CD4-positive, CD25-positive, alpha-beta regulatory T cell (primary cell): Measurements from ENCODE around the gene GOSR2. TPM values are rescaled to one million over a fixed set of nuclear protein-coding genes. Genes with fewer than 3 reads are reported as not detected.

Source experiments
- ATAC-seq, 2 donors: fragments of 150-1000 bp; cut with Tn5 transposase; one replicate each; pipeline ENCODE4 v1.10.0; 2021; ENCODE audit warnings: low read depth in 2 of 2, moderate number of reproducible peaks in 2 of 2, moderate library complexity in 1 of 2
- DNase-seq, 3 donors: peaks; one replicate each; pipeline versions ENCODE4 v3.0.0 to v3.0.0-alpha.2; 2012 to 2022; ENCODE audit warnings: mixed read lengths in 1 of 3
- H3K27ac ChIP-seq: one replicate; pipeline ENCODE4 v1.7.0; 2013; ENCODE audit warnings: mild to moderate bottlenecking, low read length; ENCODE audit not compliant: insufficient read depth, poor library complexity, severe bottlenecking
- H3K27me3 ChIP-seq: one replicate; pipeline ENCODE4 v1.7.0; 2013; ENCODE audit warnings: low read length; ENCODE audit not compliant: control insufficient read depth, insufficient read depth
- H3K36me3 ChIP-seq: one replicate; pipeline ENCODE4 v1.7.0; 2013; ENCODE audit warnings: mild to moderate bottlenecking, low read length, moderate library complexity; ENCODE audit not compliant: control insufficient read depth, insufficient read depth
- H3K4me1 ChIP-seq: 2 replicates; pipeline ENCODE4 v1.7.0; 2013; ENCODE audit warnings: mild to moderate bottlenecking, low read length; ENCODE audit not compliant: insufficient read depth, control insufficient read depth, poor library complexity, severe bottlenecking
- H3K4me3 ChIP-seq: one replicate; pipeline ENCODE4 v1.7.0; 2013; ENCODE audit warnings: low read depth, mild to moderate bottlenecking, low read length, moderate library complexity
- H3K9me3 ChIP-seq, 2 experiments: 1 replicate in 1 of 2; 2 replicates in 1 of 2; pipeline ENCODE4 v1.7.0; 2013; ENCODE audit warnings: low read length in 2 of 2, mild to moderate bottlenecking in 1 of 2, moderate library complexity in 1 of 2; ENCODE audit not compliant: control insufficient read depth in 2 of 2
- H3K27ac Mint-ChIP-seq, 3 donors: one replicate each; pipeline ENCODE4 v1.8.0; 2020 to 2022; ENCODE audit warnings: mild to moderate bottlenecking in 3 of 3, mixed read lengths in 3 of 3, moderate library complexity in 2 of 3
- H3K27me3 Mint-ChIP-seq: one replicate; pipeline ENCODE4 v1.8.0; 2022; ENCODE audit warnings: mild to moderate bottlenecking, mixed read lengths
- H3K36me3 Mint-ChIP-seq: one replicate; pipeline ENCODE4 v1.8.0; 2020; ENCODE audit warnings: mixed read lengths
- H3K4me1 Mint-ChIP-seq, 4 donors: one replicate each; pipeline ENCODE4 v1.8.0; 2020 to 2022; ENCODE audit warnings: mixed read lengths in 4 of 4, mild to moderate bottlenecking in 1 of 4
- H3K4me3 Mint-ChIP-seq, 4 donors: one replicate each; pipeline ENCODE4 v1.8.0; 2020 to 2022; ENCODE audit warnings: mild to moderate bottlenecking in 4 of 4, mixed read lengths in 4 of 4, moderate library complexity in 3 of 4
- H3K9me3 Mint-ChIP-seq, 7 donors: one replicate each; pipeline ENCODE4 v1.8.0; 2020 to 2022; ENCODE audit warnings: mixed read lengths in 7 of 7, mild to moderate bottlenecking in 3 of 7, moderate library complexity in 2 of 7
- polyA plus RNA-seq, 4 donors: library from polyadenylated mRNA; unstranded; fragments of 300-500 nt; fragmentation: Illumina TruSeq; gene quantifications; one replicate each; pipeline ENCODE4 v1.2.3, GENCODE V29; 2021
- total RNA-seq: library from RNA; stranded (reverse); gene quantifications from one replicate; pipeline ENCODE4 v1.2.3, GENCODE V29; 2022

The GOSR2 gene
- total and polyA plus RNA-seq, 5 donors from 2014 or later: 39.9 to 65.4 (median 54.8) TPM

- Mint-ChIP-seq H3K27ac (no peak overlapping the region), H3K27me3 (peaks cover 6% of the 10 kb centered on the region), H3K4me3 (no peak overlapping the region), H3K36me3 (peaks cover 26% of the 10 kb centered on the region), H3K4me1 (peaks cover 0 to 9% (median 0%) of the 10 kb centered on the region in 4 donors), H3K9me3 (peaks cover 0 to 8% (median 2%) of the 10 kb centered on the region in 7 donors)
- H3K4me1 ChIP-seq: no peaks in the 10 kb centered on the region
- H3K9me3 ChIP-seq: peaks cover 0 to 2% of the 10 kb centered on the region in 2 experiments
- ATAC-seq (no peak), DNase-seq (no peak)
- H3K27ac ChIP-seq: no peak overlapping the region
- no peaks in the 10 kb centered on the region for H3K27me3 ChIP-seq
- H3K4me3 ChIP-seq: no peak overlapping the region
- H3K36me3 ChIP-seq: no peaks in the 10 kb centered on the region
Observed at GRCh38 chr17:46960152-46960551, 37.2 kb downstream of the GOSR2 start.

GRCh38 chr17:46962374-46962790, 39.4 kb downstream of the GOSR2 start:
- no peaks in the 10 kb centered on the region for H3K4me1 ChIP-seq
- peaks cover 0 to 8% (median 0%) of the 10 kb centered on the region in 4 donors for H3K4me1 Mint-ChIP-seq
- peak in 1 of 3 donors; percentile 21 for DNase-seq
- ATAC-seq: no peak
- H3K36me3 ChIP-seq: peaks cover 4% of the 10 kb centered on the region
- no peaks in the 10 kb centered on the region for H3K27me3 ChIP-seq
- H3K27ac ChIP-seq: no peak overlapping the region
- no peak overlapping the region for H3K27ac Mint-ChIP-seq
- peaks cover 0 to 2% of the 10 kb centered on the region in 2 experiments for H3K9me3 ChIP-seq
- no peak overlapping the region for H3K4me3 ChIP-seq
- H3K27me3 Mint-ChIP-seq: peaks cover 6% of the 10 kb centered on the region
- no peak overlapping the region for H3K4me3 Mint-ChIP-seq
- peaks cover 31% of the 10 kb centered on the region for H3K36me3 Mint-ChIP-seq
- H3K9me3 Mint-ChIP-seq: peaks cover 0 to 8% (median 2%) of the 10 kb centered on the region in 7 donors

DNA sequence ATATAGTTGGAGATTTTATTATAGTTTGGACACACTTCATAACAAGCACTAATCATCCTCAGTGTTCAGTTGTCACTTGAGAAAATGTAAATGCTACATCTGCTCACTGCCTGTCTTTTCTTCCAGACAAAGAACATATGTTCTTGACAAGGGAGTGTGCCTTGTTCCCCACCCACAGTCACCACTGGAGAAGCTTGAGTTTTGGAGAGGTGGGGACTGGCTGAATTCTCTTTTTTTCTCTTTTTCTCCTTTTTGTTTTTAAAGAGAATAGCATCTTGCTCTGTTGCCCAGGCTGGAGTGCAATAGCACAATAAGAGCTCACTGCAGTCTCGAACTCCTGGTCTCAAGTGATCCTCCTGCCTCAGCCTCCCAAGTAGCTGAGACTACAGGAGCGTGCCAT, 40.6 kb downstream of the GOSR2 start:
- H3K36me3 Mint-ChIP-seq: peaks cover 39% of the 10 kb centered on the region

GRCh38 chr17:46964315-46965265, 41.6 kb downstream of the GOSR2 start:
- no peak overlapping the region for H3K27ac ChIP-seq
- DNase-seq: no peak
- no peaks in the 10 kb centered on the region for H3K4me1 ChIP-seq
- Mint-ChIP-seq H3K27me3 (peaks cover 6% of the 10 kb centered on the region), H3K27ac (peak overlapping the region in 1 of 3 donors; percentile 26), H3K9me3 (peaks cover 0 to 8% (median 2%) of the 10 kb centered on the region in 7 donors), H3K4me3 (no peak overlapping the region), H3K4me1 (peaks cover 0 to 6% (median 0%) of the 10 kb centered on the region in 4 donors), H3K36me3 (peaks cover 43% of the 10 kb centered on the region)
- H3K9me3 ChIP-seq: peaks cover 0 to 2% of the 10 kb centered on the region in 2 experiments
- H3K36me3 ChIP-seq: peaks cover 11% of the 10 kb centered on the region
- no peaks in the 10 kb centered on the region for H3K27me3 ChIP-seq
- H3K4me3 ChIP-seq: no peak overlapping the region
- no peak for ATAC-seq

More for the DNA sequence above, 40.6 kb downstream of the GOSR2 start:
- Mint-ChIP-seq H3K27ac (no peak overlapping the region), H3K4me1 (peaks cover 0 to 6% (median 0%) of the 10 kb centered on the region in 4 donors), H3K9me3 (peaks cover 0 to 8% (median 2%) of the 10 kb centered on the region in 7 donors), H3K27me3 (peaks cover 6% of the 10 kb centered on the region), H3K4me3 (no peak overlapping the region)
- Histone ChIP-seq H3K27ac (no peak overlapping the region), H3K27me3 (no peaks in the 10 kb centered on the region), H3K9me3 (peaks cover 0 to 2% of the 10 kb centered on the region in 2 experiments), H3K4me3 (no peak overlapping the region), H3K4me1 (no peaks in the 10 kb centered on the region), H3K36me3 (peaks cover 10% of the 10 kb centered on the region)
- DNase-seq: no peak
- no peak for ATAC-seq

DNA sequence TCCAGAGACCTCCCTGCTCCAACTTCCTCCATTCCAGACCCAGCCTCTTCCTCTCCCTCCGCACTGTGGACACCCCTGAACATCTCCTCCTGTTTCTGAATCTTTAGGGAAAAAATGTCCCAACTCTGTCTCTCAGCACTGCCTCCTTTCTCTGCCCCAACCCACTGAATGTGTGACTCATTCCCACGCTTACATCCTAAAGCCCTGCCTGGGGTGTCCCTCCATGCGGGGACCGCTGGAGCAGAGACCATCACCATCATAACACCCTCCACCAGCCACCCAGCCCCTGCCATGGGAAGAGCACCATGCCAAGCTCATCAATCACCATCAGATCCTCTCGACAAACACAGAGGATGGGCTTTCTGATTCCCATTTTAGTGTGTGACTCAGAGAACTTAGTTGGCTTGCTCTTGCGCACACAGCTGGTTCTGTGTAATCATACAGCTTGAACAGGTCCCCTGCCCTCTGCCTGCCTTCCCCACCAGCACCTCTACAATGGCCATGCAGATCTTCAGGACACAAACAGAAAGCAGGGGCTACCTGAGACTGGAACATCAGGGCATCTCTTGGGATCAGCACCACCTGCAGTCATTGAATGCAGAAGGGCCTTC, 45.4 kb downstream of the GOSR2 start:
- H3K27ac ChIP-seq: no peak overlapping the region
- Mint-ChIP-seq H3K27ac (peak overlapping the region in 1 of 3 donors; percentile 80), H3K36me3 (peaks cover 42% of the 10 kb centered on the region), H3K4me1 (peaks cover 0 to 2% (median 0%) of the 10 kb centered on the region in 4 donors), H3K9me3 (no peaks in the 10 kb centered on the region), H3K27me3 (peaks cover 6% of the 10 kb centered on the region), H3K4me3 (no peak overlapping the region)
- DNase-seq (no peak), ATAC-seq (no peak)
- no peaks in the 10 kb centered on the region for H3K4me1 ChIP-seq
- peaks cover 11% of the 10 kb centered on the region for H3K36me3 ChIP-seq
- no peaks in the 10 kb centered on the region for H3K27me3 ChIP-seq
- no peak overlapping the region for H3K4me3 ChIP-seq
- no peaks in the 10 kb centered on the region for H3K9me3 ChIP-seq

DNA sequence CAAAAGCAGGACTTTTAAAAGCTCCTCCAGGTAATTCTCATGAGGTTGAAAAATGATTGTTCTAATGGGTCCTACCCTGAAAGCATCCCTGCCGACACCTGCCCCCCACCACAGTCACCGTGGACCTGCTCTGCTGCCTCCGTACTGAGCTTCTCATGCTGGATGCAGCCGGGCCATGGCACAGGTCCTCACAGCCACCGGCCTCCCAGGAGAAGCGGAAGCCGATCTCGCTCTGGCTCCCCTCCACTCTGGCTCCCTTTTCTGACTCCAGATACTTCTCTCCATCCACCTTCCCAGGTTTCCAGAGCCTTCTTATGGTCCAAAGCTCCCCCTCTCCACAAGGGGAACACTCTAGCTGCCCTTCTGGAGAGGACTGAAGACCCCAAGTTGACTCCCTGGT, 45.9 kb downstream of the GOSR2 start:
- peaks cover 48% of the 10 kb centered on the region for H3K36me3 Mint-ChIP-seq
- H3K4me3 Mint-ChIP-seq: no peak overlapping the region
- no peak overlapping the region for H3K27ac Mint-ChIP-seq
- no peak overlapping the region for H3K4me3 ChIP-seq
- H3K9me3 ChIP-seq: no peaks in the 10 kb centered on the region
- H3K4me1 ChIP-seq: no peaks in the 10 kb centered on the region
- peaks cover 11% of the 10 kb centered on the region for H3K36me3 ChIP-seq
- no peak for ATAC-seq
- H3K27me3 Mint-ChIP-seq: peaks cover 6% of the 10 kb centered on the region
- no peak overlapping the region for H3K27ac ChIP-seq
- H3K9me3 Mint-ChIP-seq: peaks cover 0 to 2% (median 0%) of the 10 kb centered on the region in 7 donors
- peaks cover 0 to 2% (median 0%) of the 10 kb centered on the region in 4 donors for H3K4me1 Mint-ChIP-seq
- no peak for DNase-seq
- no peaks in the 10 kb centered on the region for H3K27me3 ChIP-seq

GRCh38 chr17:46971647-46972300, 48.8 kb downstream of the GOSR2 start:
- no peaks in the 10 kb centered on the region for H3K27me3 ChIP-seq
- Mint-ChIP-seq H3K27ac (no peak overlapping the region), H3K36me3 (peaks cover 52% of the 10 kb centered on the region), H3K9me3 (peaks cover 0 to 2% (median 0%) of the 10 kb centered on the region in 7 donors), H3K4me1 (peaks cover 0 to 2% (median 0%) of the 10 kb centered on the region in 4 donors), H3K4me3 (no peak overlapping the region), H3K27me3 (peaks cover 3% of the 10 kb centered on the region)
- H3K9me3 ChIP-seq: no peaks in the 10 kb centered on the region
- ATAC-seq (no peak), DNase-seq (no peak)
- H3K4me3 ChIP-seq: no peak overlapping the region
- peaks cover 11% of the 10 kb centered on the region for H3K36me3 ChIP-seq
- no peaks in the 10 kb centered on the region for H3K4me1 ChIP-seq
- no peak overlapping the region for H3K27ac ChIP-seq
